ENCODE results near the gene RBMS3. TPM values are rescaled to one million over a fixed set of nuclear protein-coding genes. Genes with fewer than 3 reads are reported as not detected.

RBMS3 gene
- total RNA-seq, 2 donors from 2014 or later, result 31.7 to 45.1 TPM

DNA sequence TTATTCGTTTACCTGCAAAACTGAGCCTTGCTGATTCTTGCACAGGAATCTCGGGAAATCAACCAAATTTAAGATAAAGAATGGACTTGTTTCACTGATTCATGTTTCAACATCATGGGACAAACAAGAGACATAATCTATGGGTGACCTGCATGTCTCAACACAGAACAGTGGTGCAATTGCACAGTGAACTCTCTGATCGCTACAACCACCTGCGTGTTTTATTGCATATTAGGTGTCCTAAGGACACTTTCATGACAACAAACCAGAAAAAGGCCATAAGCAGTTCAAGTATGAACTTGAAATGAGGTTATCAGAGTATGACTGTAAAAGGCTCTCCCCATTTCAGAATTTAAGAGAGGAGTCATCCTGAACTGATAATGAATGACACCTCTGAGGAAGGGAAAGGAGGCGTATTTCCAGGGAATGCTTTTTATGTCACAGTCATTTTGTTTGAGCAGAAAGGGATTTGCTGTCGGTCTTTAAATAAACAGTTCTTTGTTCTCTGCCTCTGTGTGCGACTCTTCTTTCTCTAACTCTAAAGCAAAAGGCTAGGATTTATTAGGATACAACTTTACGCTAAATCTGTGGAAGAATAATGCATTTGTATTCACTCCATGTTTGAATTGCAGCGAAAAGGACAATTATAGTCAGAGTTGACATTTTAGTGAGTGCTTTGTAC is 167.2 kb downstream of the RBMS3 start:
- WGBS, result 43% methylated on average over 9 of the region's 9 CpGs
- Histone ChIP-seq H3K27me3 (replicated peaks; ENCODE audit: insufficient read depth) (no peaks in the 10 kb centered on the region), H3K36me3 (no peaks in the 10 kb centered on the region), H3K27ac (no peak overlapping the region), H3K4me1 (replicated peaks) (no peaks in the 10 kb centered on the region), H3K4me3 (no peak overlapping the region), H3K9me3 (no peaks in the 10 kb centered on the region)
- intact Hi-C loops (cut with DNase I), result no loop called here
- peak; percentile 65 for DNase-seq (ENCODE audit: low spot score)
- TF ChIP-seq, protein P1, sequence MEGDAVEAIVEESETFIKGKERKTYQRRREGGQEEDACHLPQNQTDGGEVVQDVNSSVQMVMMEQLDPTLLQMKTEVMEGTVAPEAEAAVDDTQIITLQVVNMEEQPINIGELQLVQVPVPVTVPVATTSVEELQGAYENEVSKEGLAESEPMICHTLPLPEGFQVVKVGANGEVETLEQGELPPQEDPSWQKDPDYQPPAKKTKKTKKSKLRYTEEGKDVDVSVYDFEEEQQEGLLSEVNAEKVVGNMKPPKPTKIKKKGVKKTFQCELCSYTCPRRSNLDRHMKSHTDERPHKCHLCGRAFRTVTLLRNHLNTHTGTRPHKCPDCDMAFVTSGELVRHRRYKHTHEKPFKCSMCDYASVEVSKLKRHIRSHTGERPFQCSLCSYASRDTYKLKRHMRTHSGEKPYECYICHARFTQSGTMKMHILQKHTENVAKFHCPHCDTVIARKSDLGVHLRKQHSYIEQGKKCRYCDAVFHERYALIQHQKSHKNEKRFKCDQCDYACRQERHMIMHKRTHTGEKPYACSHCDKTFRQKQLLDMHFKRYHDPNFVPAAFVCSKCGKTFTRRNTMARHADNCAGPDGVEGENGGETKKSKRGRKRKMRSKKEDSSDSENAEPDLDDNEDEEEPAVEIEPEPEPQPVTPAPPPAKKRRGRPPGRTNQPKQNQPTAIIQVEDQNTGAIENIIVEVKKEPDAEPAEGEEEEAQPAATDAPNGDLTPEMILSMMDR (IDR thresholded peaks at IDR 0.05), result no peak
- TF ChIP-seq POLR2AphosphoS5 (IDR thresholded peaks at IDR 0.05), result peak; percentile 82

DNA sequence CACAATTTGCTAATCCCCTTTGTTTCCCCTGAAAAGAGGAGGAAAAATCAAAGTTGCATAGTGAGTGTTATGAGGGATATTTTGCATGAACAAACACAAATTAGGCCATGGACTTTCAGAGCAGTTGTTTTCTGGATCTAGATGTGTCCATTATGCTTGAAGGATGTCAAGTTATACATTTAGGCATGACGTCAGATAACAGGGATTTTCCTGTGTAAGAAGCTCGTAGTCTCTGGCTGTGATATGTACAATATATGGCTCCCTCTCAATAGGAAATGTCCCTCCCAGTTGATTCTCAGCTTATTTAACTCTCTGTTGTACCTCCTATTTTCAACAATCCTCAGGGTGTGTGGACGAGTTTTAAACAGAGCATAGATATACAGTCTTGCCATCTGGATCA is 171.0 kb downstream of the RBMS3 start:
- 64% methylated on average over 3 of the region's 3 CpGs for WGBS
- Histone ChIP-seq H3K9me3 (no peaks in the 10 kb centered on the region), H3K36me3 (no peaks in the 10 kb centered on the region), H3K27me3 (replicated peaks; ENCODE audit: insufficient read depth) (no peaks in the 10 kb centered on the region), H3K27ac (no peak overlapping the region), H3K4me1 (replicated peaks) (no peaks in the 10 kb centered on the region), H3K4me3 (no peak overlapping the region)
- intact Hi-C loops (cut with DNase I), result no loop called here
- TF ChIP-seq POLR2A (IDR thresholded peaks at IDR 0.05) (no peak), POLR2AphosphoS5 (IDR thresholded peaks at IDR 0.05) (no peak)
- TF ChIP-seq, protein P1 (IDR thresholded peaks at IDR 0.05), result no peak
- DNase-seq (ENCODE audit: low spot score), result no peak

DNA sequence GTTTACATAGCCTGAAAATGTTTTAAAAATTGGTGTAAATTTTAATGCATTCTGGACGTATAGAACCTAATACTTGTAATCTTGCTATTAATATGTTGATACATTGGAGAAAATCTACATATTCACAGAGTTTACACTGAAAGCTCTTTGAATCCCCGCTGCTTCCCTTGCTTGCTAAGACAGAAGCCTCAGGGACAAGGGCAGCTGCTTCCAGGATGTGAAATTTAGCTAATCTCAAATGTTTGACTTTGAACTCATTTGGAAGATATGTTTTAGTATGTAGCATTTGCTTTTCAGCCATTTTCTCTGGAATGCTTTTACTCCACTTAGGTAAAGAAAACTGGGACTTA is 172.0 kb downstream of the RBMS3 start:
- no peak overlapping the region for H3K4me3 ChIP-seq
- TF ChIP-seq POLR2A (IDR thresholded peaks at IDR 0.05) (no peak), POLR2AphosphoS5 (IDR thresholded peaks at IDR 0.05) (no peak)
- no peaks in the 10 kb centered on the region for H3K9me3 ChIP-seq
- DNase-seq (ENCODE audit: low spot score), result no peak
- H3K4me1 ChIP-seq (replicated peaks), result no peaks in the 10 kb centered on the region
- H3K36me3 ChIP-seq, result no peaks in the 10 kb centered on the region
- intact Hi-C loops (cut with DNase I), result no loop called here
- 54% methylated on average over 2 of the region's 2 CpGs for WGBS
- peak overlapping the region in 1 of 2 donors; percentile 23 for H3K27ac ChIP-seq
- H3K27me3 ChIP-seq (replicated peaks; ENCODE audit: insufficient read depth), result no peaks in the 10 kb centered on the region

DNA sequence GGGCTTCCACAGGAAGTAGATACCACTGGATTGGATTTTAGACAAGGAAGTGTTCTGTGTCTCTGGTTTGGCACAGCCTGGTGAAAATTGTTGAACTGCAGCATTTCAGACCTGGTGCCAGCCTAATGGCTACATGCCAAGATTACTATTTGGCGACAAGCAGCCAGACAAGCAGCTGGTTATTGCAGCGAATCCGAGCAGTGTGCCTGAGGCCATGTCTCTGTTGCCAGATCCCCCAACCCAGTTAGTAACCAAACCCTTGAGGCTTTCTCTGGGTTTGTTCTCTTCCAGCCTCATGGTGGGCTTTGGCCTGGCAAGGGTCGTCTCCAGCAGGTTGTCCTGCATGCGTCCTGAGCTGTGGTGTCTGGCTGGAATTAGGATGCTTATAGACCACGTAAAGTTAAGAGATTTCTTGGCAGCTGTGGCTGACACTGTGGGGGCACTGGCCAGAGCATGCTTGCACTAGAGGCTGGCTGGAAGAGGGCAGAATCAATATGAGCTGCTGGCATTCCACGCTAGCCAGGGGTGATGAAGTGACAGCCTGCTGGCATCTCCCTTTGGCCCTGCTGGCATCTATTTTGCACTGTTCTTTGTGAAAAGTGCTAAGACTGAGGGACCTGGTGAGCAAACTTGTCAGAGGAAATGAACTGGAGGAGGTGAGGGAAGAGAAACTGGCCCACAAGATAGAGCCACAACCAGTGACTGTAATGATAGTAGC is 172.6 kb downstream of the RBMS3 start:
- Histone ChIP-seq H3K27me3 (replicated peaks; ENCODE audit: insufficient read depth) (no peaks in the 10 kb centered on the region), H3K4me1 (replicated peaks) (no peaks in the 10 kb centered on the region), H3K4me3 (no peak overlapping the region), H3K27ac (peak overlapping the region in 1 of 2 donors; percentile 23), H3K36me3 (no peaks in the 10 kb centered on the region), H3K9me3 (no peaks in the 10 kb centered on the region)
- peak; percentile 82 for DNase-seq (ENCODE audit: low spot score)
- 19% methylated on average over 7 of the region's 7 CpGs for WGBS
- TF ChIP-seq, protein P1 (IDR thresholded peaks at IDR 0.05), result no peak
- peak; percentile 80 for TF ChIP-seq POLR2AphosphoS5 (IDR thresholded peaks at IDR 0.05)
- TF ChIP-seq POLR2A (IDR thresholded peaks at IDR 0.05), result no peak
- intact Hi-C loops (cut with DNase I), result no loop called here

DNA sequence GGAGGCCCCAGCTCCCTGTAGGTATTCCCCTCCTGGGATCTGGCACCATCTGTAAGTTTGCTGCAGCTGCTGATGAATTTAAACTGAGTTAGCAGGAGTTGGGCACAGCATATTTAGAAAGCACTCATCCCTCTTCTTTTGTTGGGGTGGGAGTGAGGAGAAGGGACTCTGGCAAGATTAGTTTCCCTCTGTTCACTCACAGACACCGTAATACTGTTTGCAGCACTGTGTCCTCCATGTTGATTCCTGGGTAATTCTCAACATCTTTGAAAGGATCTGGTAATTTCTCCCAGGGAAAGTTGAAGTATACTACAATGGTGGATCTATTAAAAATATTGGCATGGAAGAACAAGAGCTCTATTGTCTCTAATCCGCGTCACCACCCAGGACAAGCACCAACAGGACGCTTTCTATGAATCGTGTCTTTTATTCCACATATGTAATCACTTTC is 173.3 kb downstream of the RBMS3 start:
- Histone ChIP-seq H3K4me3 (no peak overlapping the region), H3K27me3 (replicated peaks; ENCODE audit: insufficient read depth) (no peaks in the 10 kb centered on the region), H3K4me1 (replicated peaks) (no peaks in the 10 kb centered on the region), H3K9me3 (no peaks in the 10 kb centered on the region), H3K27ac (peak overlapping the region in 1 of 2 donors; percentile 23), H3K36me3 (no peaks in the 10 kb centered on the region)
- 60% methylated on average over 5 of the region's 5 CpGs for WGBS
- intact Hi-C loops (cut with DNase I), result no loop called here
- DNase-seq (ENCODE audit: low spot score), result peak; percentile 44
- TF ChIP-seq, protein P1 (IDR thresholded peaks at IDR 0.05), result no peak
- TF ChIP-seq POLR2AphosphoS5 (IDR thresholded peaks at IDR 0.05) (peak; percentile 50), POLR2A (IDR thresholded peaks at IDR 0.05) (no peak)
